ENCODE results near the gene RPRD1A. TPM values are rescaled to one million over a fixed set of nuclear protein-coding genes. Genes with fewer than 3 reads are reported as not detected.

Gene RPRD1A
- polyA plus RNA-seq, 1 donor (not counting 4 experiments of a cell fraction or from before 2014, with no cell fraction given): 55.5 TPM

GRCh38 chr18:36006997-36007396 is 60.4 kb downstream of the RPRD1A start:
- H3K4me3 ChIP-seq (ENCODE audit: control insufficient read depth in 2 of 3, extremely low read depth in 1 of 3, insufficient read depth in 2 of 3, low read depth in 1 of 3, low read length in 3 of 3): no peak overlapping the region
- DNase-seq (ENCODE audit: low read depth, low spot score) (no peak), FAIRE-seq (no peak)
- no peaks in the 10 kb centered on the region for H3K9me1 ChIP-seq (ENCODE audit: control insufficient read depth, extremely low read depth, insufficient read depth, low read length)
- no peaks in the 10 kb centered on the region for H3K79me2 ChIP-seq (ENCODE audit: control insufficient read depth, insufficient read depth, low read length)
- H3K9me3 ChIP-seq (ENCODE audit: control insufficient read depth, low read depth, low read length): no peaks in the 10 kb centered on the region
- no peaks in the 10 kb centered on the region for H3K27me3 ChIP-seq (ENCODE audit: control insufficient read depth, extremely low read depth, insufficient read depth, low read length)
- TF ChIP-seq EZH2 (IDR thresholded peaks at IDR 0.05; ENCODE audit: low read length): no peak
- TF ChIP-seq CTCF (optimal IDR thresholded peaks at IDR 0.05 in 1 of 3, IDR thresholded peaks at IDR 0.05 in 1 of 3, conservative IDR thresholded peaks at IDR 0.05 in 1 of 3; ENCODE audit: extremely low read depth in 1 of 3, insufficient read depth in 2 of 3, low read length in 3 of 3): no peak
- H3K4me1 ChIP-seq (ENCODE audit: control insufficient read depth, extremely low read depth, insufficient read depth, low read length): no peaks in the 10 kb centered on the region
- dilution Hi-C loops (cut with MboI; ENCODE audit: extremely low pct_ligation_motif_present, low sequenced_read_pairs): no loop called here
- H3K4me2 ChIP-seq (ENCODE audit: control insufficient read depth, extremely low read depth, insufficient read depth, low read depth, low read length): no peak overlapping the region
- no peaks in the 10 kb centered on the region for H4K20me1 ChIP-seq (ENCODE audit: control insufficient read depth, extremely low read depth, insufficient read depth, low read length)
- H2AFZ ChIP-seq (ENCODE audit: control insufficient read depth, low read length): no peak overlapping the region
- H3K27ac ChIP-seq (ENCODE audit: control insufficient read depth, insufficient read depth, low read length): no peak overlapping the region
- H3K36me3 ChIP-seq (ENCODE audit: control insufficient read depth in 2 of 2, extremely low read depth in 1 of 2, insufficient read depth in 2 of 2, low read length in 2 of 2): no peaks in the 10 kb centered on the region
- H3K9ac ChIP-seq (ENCODE audit: control insufficient read depth, extremely low read depth, insufficient read depth, low read length): no peak overlapping the region

- H3K27me3 ChIP-seq (ENCODE audit: control insufficient read depth, extremely low read depth, insufficient read depth, low read length): no peaks in the 10 kb centered on the region
- H3K4me1 ChIP-seq (ENCODE audit: control insufficient read depth, extremely low read depth, insufficient read depth, low read length): no peaks in the 10 kb centered on the region
- H3K36me3 ChIP-seq (ENCODE audit: control insufficient read depth in 2 of 2, extremely low read depth in 1 of 2, insufficient read depth in 2 of 2, low read length in 2 of 2): peaks cover 0 to 1% of the 10 kb centered on the region in 2 experiments
- TF ChIP-seq EZH2 (IDR thresholded peaks at IDR 0.05; ENCODE audit: low read length): no peak
- no peak for TF ChIP-seq CTCF (optimal IDR thresholded peaks at IDR 0.05 in 1 of 3, IDR thresholded peaks at IDR 0.05 in 1 of 3, conservative IDR thresholded peaks at IDR 0.05 in 1 of 3; ENCODE audit: extremely low read depth in 1 of 3, insufficient read depth in 2 of 3, low read length in 3 of 3)
- DNase-seq (ENCODE audit: low read depth, low spot score) (no peak), FAIRE-seq (no peak)
- no peak overlapping the region for H2AFZ ChIP-seq (ENCODE audit: control insufficient read depth, low read length)
- no peaks in the 10 kb centered on the region for H4K20me1 ChIP-seq (ENCODE audit: control insufficient read depth, extremely low read depth, insufficient read depth, low read length)
- no peaks in the 10 kb centered on the region for H3K79me2 ChIP-seq (ENCODE audit: control insufficient read depth, insufficient read depth, low read length)
- no peak overlapping the region for H3K4me3 ChIP-seq (ENCODE audit: control insufficient read depth in 2 of 3, extremely low read depth in 1 of 3, insufficient read depth in 2 of 3, low read depth in 1 of 3, low read length in 3 of 3)
- H3K9me1 ChIP-seq (ENCODE audit: control insufficient read depth, extremely low read depth, insufficient read depth, low read length): no peaks in the 10 kb centered on the region
- dilution Hi-C loops (cut with MboI; ENCODE audit: extremely low pct_ligation_motif_present, low sequenced_read_pairs): no loop called here
- H3K9me3 ChIP-seq (ENCODE audit: control insufficient read depth, low read depth, low read length): no peaks in the 10 kb centered on the region
- H3K9ac ChIP-seq (ENCODE audit: control insufficient read depth, extremely low read depth, insufficient read depth, low read length): no peak overlapping the region
- H3K27ac ChIP-seq (ENCODE audit: control insufficient read depth, insufficient read depth, low read length): no peak overlapping the region
- no peak overlapping the region for H3K4me2 ChIP-seq (ENCODE audit: control insufficient read depth, extremely low read depth, insufficient read depth, low read depth, low read length)
These were observed 67.4 kb downstream of the RPRD1A start for GRCh38 chr18:35999925-36000324.

Data from keratinocyte (primary cell).